Measurements from ENCODE around the gene PGBD1. TPM values are rescaled to one million over a fixed set of nuclear protein-coding genes. Genes with fewer than 3 reads are reported as not detected.

Gene PGBD1
- total and polyA plus RNA-seq, 2 of the 8 experiments (the other 6 are each of a cell fraction or from before 2014, with no cell fraction given): 2.5 to 9.2 TPM

- TF ChIP-seq, protein P1, sequence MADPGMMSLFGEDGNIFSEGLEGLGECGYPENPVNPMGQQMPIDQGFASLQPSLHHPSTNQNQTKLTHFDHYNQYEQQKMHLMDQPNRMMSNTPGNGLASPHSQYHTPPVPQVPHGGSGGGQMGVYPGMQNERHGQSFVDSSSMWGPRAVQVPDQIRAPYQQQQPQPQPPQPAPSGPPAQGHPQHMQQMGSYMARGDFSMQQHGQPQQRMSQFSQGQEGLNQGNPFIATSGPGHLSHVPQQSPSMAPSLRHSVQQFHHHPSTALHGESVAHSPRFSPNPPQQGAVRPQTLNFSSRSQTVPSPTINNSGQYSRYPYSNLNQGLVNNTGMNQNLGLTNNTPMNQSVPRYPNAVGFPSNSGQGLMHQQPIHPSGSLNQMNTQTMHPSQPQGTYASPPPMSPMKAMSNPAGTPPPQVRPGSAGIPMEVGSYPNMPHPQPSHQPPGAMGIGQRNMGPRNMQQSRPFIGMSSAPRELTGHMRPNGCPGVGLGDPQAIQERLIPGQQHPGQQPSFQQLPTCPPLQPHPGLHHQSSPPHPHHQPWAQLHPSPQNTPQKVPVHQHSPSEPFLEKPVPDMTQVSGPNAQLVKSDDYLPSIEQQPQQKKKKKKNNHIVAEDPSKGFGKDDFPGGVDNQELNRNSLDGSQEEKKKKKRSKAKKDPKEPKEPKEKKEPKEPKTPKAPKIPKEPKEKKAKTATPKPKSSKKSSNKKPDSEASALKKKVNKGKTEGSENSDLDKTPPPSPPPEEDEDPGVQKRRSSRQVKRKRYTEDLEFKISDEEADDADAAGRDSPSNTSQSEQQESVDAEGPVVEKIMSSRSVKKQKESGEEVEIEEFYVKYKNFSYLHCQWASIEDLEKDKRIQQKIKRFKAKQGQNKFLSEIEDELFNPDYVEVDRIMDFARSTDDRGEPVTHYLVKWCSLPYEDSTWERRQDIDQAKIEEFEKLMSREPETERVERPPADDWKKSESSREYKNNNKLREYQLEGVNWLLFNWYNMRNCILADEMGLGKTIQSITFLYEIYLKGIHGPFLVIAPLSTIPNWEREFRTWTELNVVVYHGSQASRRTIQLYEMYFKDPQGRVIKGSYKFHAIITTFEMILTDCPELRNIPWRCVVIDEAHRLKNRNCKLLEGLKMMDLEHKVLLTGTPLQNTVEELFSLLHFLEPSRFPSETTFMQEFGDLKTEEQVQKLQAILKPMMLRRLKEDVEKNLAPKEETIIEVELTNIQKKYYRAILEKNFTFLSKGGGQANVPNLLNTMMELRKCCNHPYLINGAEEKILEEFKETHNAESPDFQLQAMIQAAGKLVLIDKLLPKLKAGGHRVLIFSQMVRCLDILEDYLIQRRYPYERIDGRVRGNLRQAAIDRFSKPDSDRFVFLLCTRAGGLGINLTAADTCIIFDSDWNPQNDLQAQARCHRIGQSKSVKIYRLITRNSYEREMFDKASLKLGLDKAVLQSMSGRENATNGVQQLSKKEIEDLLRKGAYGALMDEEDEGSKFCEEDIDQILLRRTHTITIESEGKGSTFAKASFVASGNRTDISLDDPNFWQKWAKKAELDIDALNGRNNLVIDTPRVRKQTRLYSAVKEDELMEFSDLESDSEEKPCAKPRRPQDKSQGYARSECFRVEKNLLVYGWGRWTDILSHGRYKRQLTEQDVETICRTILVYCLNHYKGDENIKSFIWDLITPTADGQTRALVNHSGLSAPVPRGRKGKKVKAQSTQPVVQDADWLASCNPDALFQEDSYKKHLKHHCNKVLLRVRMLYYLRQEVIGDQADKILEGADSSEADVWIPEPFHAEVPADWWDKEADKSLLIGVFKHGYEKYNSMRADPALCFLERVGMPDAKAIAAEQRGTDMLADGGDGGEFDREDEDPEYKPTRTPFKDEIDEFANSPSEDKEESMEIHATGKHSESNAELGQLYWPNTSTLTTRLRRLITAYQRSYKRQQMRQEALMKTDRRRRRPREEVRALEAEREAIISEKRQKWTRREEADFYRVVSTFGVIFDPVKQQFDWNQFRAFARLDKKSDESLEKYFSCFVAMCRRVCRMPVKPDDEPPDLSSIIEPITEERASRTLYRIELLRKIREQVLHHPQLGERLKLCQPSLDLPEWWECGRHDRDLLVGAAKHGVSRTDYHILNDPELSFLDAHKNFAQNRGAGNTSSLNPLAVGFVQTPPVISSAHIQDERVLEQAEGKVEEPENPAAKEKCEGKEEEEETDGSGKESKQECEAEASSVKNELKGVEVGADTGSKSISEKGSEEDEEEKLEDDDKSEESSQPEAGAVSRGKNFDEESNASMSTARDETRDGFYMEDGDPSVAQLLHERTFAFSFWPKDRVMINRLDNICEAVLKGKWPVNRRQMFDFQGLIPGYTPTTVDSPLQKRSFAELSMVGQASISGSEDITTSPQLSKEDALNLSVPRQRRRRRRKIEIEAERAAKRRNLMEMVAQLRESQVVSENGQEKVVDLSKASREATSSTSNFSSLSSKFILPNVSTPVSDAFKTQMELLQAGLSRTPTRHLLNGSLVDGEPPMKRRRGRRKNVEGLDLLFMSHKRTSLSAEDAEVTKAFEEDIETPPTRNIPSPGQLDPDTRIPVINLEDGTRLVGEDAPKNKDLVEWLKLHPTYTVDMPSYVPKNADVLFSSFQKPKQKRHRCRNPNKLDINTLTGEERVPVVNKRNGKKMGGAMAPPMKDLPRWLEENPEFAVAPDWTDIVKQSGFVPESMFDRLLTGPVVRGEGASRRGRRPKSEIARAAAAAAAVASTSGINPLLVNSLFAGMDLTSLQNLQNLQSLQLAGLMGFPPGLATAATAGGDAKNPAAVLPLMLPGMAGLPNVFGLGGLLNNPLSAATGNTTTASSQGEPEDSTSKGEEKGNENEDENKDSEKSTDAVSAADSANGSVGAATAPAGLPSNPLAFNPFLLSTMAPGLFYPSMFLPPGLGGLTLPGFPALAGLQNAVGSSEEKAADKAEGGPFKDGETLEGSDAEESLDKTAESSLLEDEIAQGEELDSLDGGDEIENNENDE (IDR thresholded peaks at IDR 0.05; ENCODE audit: insufficient replicate concordance, low read length): no peak
- TF ChIP-seq CEBPB (IDR thresholded peaks at IDR 0.05; ENCODE audit: low read depth, low read length) (no peak), PHF8 (conservative IDR thresholded peaks at IDR 0.05; ENCODE audit: low read depth, low read length) (peak; percentile 81), YY1 (IDR thresholded peaks at IDR 0.05; ENCODE audit: low read depth, low read length) (0 out of 2 replicates have a peak, but pooled peaks have one; percentile 19), TBP (IDR thresholded peaks at IDR 0.05; ENCODE audit: low read depth, low read length) (peak; percentile 89)
Measured at GRCh38 chr6:28281288-28282064, at the start of gene PGBD1 (continued).

Measured in H1 (cell line).